Neural cell (in vitro differentiated cells): ENCODE measurements around the gene ITGAX. TPM values are rescaled to one million over a fixed set of nuclear protein-coding genes. Genes with fewer than 3 reads are reported as not detected.
"Not testable (repeated sequence)": the region's sequence is repeated elsewhere in the genome, so short reads cannot be mapped to it uniquely, and the experiment has no call there.

Experiments used
- H2AFZ ChIP-seq: fragments of 200-600, 300-800 bp; sonication (generic), shearing (Covaris generic); 2 replicates; pipeline ENCODE4 v1.6.0; 2014; ENCODE audit warnings: low read depth, mild to moderate bottlenecking, antibody characterized with exemption, low read length, moderate library complexity
- H3F3A ChIP-seq: fragments of 200-600 bp; shearing (Covaris generic); 2 replicates; pipeline ENCODE4 v1.6.1; 2016; ENCODE audit warnings: mild to moderate bottlenecking, moderate library complexity, mixed read lengths, antibody characterized with exemption, low read length; ENCODE audit not compliant: insufficient read depth, poor library complexity, severe bottlenecking
- H3K27ac ChIP-seq: fragments of 200-600, 300-800 bp; sonication (generic), shearing (Covaris generic); 2 replicates; pipeline ENCODE4 v1.5.1; 2014; ENCODE audit warnings: mild to moderate bottlenecking, low read length, moderate library complexity
- H3K27me3 ChIP-seq: fragments of 300-800, 200-600 bp; sonication (generic), shearing (Covaris generic); 2 replicates; pipeline ENCODE4 v1.6.0; 2014; ENCODE audit warnings: mild to moderate bottlenecking, low read depth, low read length, moderate library complexity; ENCODE audit not compliant: insufficient read depth
- H3K36me3 ChIP-seq: fragments of 300-800, 200-600 bp; sonication (generic), shearing (Covaris generic); 2 replicates; pipeline ENCODE4 v1.5.1; 2014; ENCODE audit warnings: mild to moderate bottlenecking, antibody characterized with exemption, low read length, moderate library complexity; ENCODE audit not compliant: insufficient read depth
- H3K4me2 ChIP-seq: fragments of 300-800, 200-600 bp; sonication (generic), shearing (Covaris generic); 2 replicates; pipeline ENCODE4 v1.6.0; 2014; ENCODE audit warnings: mild to moderate bottlenecking, low read length
- H3K4me3 ChIP-seq: fragments of 300-800, 200-600 bp; sonication (generic), shearing (Covaris generic); 2 replicates; pipeline ENCODE4 v1.5.1; 2014; ENCODE audit warnings: mild to moderate bottlenecking, low read length, moderate library complexity
- H3K79me2 ChIP-seq: fragments of 200-600 bp; shearing (Covaris generic); replicated peaks from 2 replicates; pipeline ENCODE4 v1.6.0; 2014; ENCODE audit warnings: mild to moderate bottlenecking, low read length, moderate library complexity; ENCODE audit not compliant: insufficient read depth
- H3K9ac ChIP-seq: fragments of 300-800, 200-600 bp; sonication (generic), shearing (Covaris generic); 2 replicates; pipeline ENCODE4 v1.6.1; 2016; ENCODE audit warnings: mild to moderate bottlenecking, low read length, mixed read lengths
- H3K9me2 ChIP-seq: fragments of 200-600 bp; shearing (Covaris generic); 2 replicates; pipeline ENCODE4 v1.6.1; 2016; ENCODE audit warnings: mild to moderate bottlenecking, low read length, mixed read lengths; ENCODE audit not compliant: insufficient read depth
- H3K9me3 ChIP-seq: fragments of 200-600, 300-800 bp; sonication (generic), shearing (Covaris generic); 2 replicates; pipeline ENCODE4 v1.6.1; 2016; ENCODE audit warnings: mild to moderate bottlenecking, mixed run types, low read length, moderate library complexity, mixed read lengths
- H4K20me1 ChIP-seq: fragments of 200-600 bp; shearing (Covaris generic); 2 replicates; pipeline ENCODE4 v1.6.1; 2016; ENCODE audit warnings: mild to moderate bottlenecking, mixed run types; ENCODE audit not compliant: insufficient read depth
- EP300 ChIP-seq: fragments of 450-650 bp; conservative IDR thresholded peaks from 2 replicates; pipeline ENCODE4 v1.6.1; 2014; ENCODE audit warnings: antibody characterized with exemption, mild to moderate bottlenecking, moderate library complexity; ENCODE audit not compliant: poor library complexity, severe bottlenecking
- EZH2 ChIP-seq: fragments of 200-600, 300-800 bp; shearing (Covaris generic), sonication (generic); IDR thresholded peaks from 2 replicates; pipeline ENCODE4 v1.6.1; 2014; ENCODE audit warnings: antibody characterized with exemption, low read length, borderline replicate concordance, mild to moderate bottlenecking; ENCODE audit not compliant: insufficient read depth, poor library complexity, severe bottlenecking
- MXI1 ChIP-seq: fragments of 450-650 bp; conservative IDR thresholded peaks from 2 replicates; pipeline ENCODE4 v1.6.1; 2014; ENCODE audit warnings: antibody characterized with exemption, mild to moderate bottlenecking; ENCODE audit not compliant: poor library complexity, severe bottlenecking
- POLR2AphosphoS5 ChIP-seq: IDR thresholded peaks from 2 replicates; pipeline ENCODE4 v1.6.1; 2012
- RAD21 ChIP-seq: fragments of 450-650 bp; conservative IDR thresholded peaks from 2 replicates; pipeline ENCODE4 v1.6.1; 2014; ENCODE audit warnings: antibody characterized with exemption, mild to moderate bottlenecking, moderate library complexity
- SMC3 ChIP-seq: fragments of 450-650 bp; conservative IDR thresholded peaks from 2 replicates; pipeline ENCODE4 v1.6.1; 2014; ENCODE audit warnings: antibody characterized with exemption, mild to moderate bottlenecking, moderate library complexity; ENCODE audit not compliant: poor library complexity
- TAF1 ChIP-seq: IDR thresholded peaks from 2 replicates; pipeline ENCODE4 v1.6.1; 2012; ENCODE audit warnings: low read depth
- polyA plus RNA-seq: library from polyadenylated mRNA; depleted of rRNA; stranded (reverse); fragments of >200 nt; gene quantifications from 2 replicates; pipeline ENCODE4 v1.2.3, GENCODE V29; 2014
- TF ChIP-seq, protein P1 (sequence below): IDR thresholded peaks from 2 replicates; pipeline ENCODE4 v1.6.1; 2012; ENCODE audit warnings: borderline replicate concordance
- TF ChIP-seq, protein P2 (sequence below): fragments of 450-650 bp; IDR thresholded peaks from 2 replicates; pipeline ENCODE4 v1.5.1; 2014; ENCODE audit warnings: antibody characterized with exemption, mild to moderate bottlenecking, moderate library complexity; ENCODE audit not compliant: poor library complexity, severe bottlenecking

Gene ITGAX
- polyA plus RNA-seq, 1 donor from 2014 or later: not detected

GRCh38 chr16:31335431-31335830 is 19.5 kb upstream of the ITGAX start:
- H3K79me2 ChIP-seq: no peaks in the 10 kb centered on the region
- H3K9me3 ChIP-seq: no peaks in the 10 kb centered on the region
- H3K4me2 ChIP-seq: no peak overlapping the region
- no peak overlapping the region for H2AFZ ChIP-seq
- no peak for TF ChIP-seq POLR2AphosphoS5
- H3K27ac ChIP-seq: no peak overlapping the region
- no peaks in the 10 kb centered on the region for H3K36me3 ChIP-seq
- no peaks in the 10 kb centered on the region for H3F3A ChIP-seq
- no peaks in the 10 kb centered on the region for H3K9me2 ChIP-seq
- H4K20me1 ChIP-seq: no peaks in the 10 kb centered on the region
- no peak overlapping the region for H3K4me3 ChIP-seq
- H3K9ac ChIP-seq: no peak overlapping the region
- peaks cover 22% of the 10 kb centered on the region for H3K27me3 ChIP-seq

GRCh38 chr16:31338166-31338685 is 16.8 kb upstream of the ITGAX start:
- H3K36me3 ChIP-seq, H3K4me2 ChIP-seq, H3K27me3 ChIP-seq, H3K9me2 ChIP-seq, H3K9ac ChIP-seq, H3K9me3 ChIP-seq, H4K20me1 ChIP-seq, H3K27ac ChIP-seq, H2AFZ ChIP-seq, H3K79me2 ChIP-seq, H3F3A ChIP-seq, H3K4me3 ChIP-seq: not testable (repeated sequence)

DNA sequence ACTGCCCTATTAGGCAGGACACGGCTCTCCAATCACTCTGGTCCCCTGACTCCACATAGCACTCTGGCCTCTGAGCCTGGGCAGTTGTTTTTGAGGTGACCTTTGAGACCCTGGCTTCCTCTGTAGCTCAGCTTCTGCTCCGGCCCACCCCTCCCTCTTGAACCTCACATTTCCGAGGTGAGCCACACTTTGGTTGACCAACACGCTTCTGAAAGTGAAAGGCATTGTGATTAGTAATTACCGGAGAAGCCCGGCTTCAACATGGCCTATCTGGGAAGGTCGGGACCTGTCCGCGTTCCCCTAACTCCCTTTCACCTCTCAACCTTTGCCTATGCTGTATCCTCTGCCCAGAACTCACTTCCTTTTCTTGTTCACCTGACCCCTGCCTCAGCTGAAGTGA is 10.3 kb upstream of the ITGAX start:
- Histone ChIP-seq H3K36me3 (no peaks in the 10 kb centered on the region), H3K9me3 (no peaks in the 10 kb centered on the region), H3K9me2 (no peaks in the 10 kb centered on the region), H3K4me3 (no peak overlapping the region), H4K20me1 (no peaks in the 10 kb centered on the region), H3K27me3 (no peaks in the 10 kb centered on the region), H2AFZ (no peak overlapping the region), H3K79me2 (no peaks in the 10 kb centered on the region), H3K9ac (no peak overlapping the region), H3K27ac (no peak overlapping the region), H3F3A (no peaks in the 10 kb centered on the region), H3K4me2 (no peak overlapping the region)
- TF ChIP-seq TAF1 (no peak), SMC3 (no peak), EP300 (no peak), EZH2 (no peak), RAD21 (no peak), POLR2AphosphoS5 (no peak), MXI1 (no peak)
- TF ChIP-seq, protein P1, sequence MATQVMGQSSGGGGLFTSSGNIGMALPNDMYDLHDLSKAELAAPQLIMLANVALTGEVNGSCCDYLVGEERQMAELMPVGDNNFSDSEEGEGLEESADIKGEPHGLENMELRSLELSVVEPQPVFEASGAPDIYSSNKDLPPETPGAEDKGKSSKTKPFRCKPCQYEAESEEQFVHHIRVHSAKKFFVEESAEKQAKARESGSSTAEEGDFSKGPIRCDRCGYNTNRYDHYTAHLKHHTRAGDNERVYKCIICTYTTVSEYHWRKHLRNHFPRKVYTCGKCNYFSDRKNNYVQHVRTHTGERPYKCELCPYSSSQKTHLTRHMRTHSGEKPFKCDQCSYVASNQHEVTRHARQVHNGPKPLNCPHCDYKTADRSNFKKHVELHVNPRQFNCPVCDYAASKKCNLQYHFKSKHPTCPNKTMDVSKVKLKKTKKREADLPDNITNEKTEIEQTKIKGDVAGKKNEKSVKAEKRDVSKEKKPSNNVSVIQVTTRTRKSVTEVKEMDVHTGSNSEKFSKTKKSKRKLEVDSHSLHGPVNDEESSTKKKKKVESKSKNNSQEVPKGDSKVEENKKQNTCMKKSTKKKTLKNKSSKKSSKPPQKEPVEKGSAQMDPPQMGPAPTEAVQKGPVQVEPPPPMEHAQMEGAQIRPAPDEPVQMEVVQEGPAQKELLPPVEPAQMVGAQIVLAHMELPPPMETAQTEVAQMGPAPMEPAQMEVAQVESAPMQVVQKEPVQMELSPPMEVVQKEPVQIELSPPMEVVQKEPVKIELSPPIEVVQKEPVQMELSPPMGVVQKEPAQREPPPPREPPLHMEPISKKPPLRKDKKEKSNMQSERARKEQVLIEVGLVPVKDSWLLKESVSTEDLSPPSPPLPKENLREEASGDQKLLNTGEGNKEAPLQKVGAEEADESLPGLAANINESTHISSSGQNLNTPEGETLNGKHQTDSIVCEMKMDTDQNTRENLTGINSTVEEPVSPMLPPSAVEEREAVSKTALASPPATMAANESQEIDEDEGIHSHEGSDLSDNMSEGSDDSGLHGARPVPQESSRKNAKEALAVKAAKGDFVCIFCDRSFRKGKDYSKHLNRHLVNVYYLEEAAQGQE: no peak
- TF ChIP-seq, protein P2, sequence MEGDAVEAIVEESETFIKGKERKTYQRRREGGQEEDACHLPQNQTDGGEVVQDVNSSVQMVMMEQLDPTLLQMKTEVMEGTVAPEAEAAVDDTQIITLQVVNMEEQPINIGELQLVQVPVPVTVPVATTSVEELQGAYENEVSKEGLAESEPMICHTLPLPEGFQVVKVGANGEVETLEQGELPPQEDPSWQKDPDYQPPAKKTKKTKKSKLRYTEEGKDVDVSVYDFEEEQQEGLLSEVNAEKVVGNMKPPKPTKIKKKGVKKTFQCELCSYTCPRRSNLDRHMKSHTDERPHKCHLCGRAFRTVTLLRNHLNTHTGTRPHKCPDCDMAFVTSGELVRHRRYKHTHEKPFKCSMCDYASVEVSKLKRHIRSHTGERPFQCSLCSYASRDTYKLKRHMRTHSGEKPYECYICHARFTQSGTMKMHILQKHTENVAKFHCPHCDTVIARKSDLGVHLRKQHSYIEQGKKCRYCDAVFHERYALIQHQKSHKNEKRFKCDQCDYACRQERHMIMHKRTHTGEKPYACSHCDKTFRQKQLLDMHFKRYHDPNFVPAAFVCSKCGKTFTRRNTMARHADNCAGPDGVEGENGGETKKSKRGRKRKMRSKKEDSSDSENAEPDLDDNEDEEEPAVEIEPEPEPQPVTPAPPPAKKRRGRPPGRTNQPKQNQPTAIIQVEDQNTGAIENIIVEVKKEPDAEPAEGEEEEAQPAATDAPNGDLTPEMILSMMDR: no peak
